GM23338 (cell line): ENCODE data around the gene OR52E5. TPM values are rescaled to one million over a fixed set of nuclear protein-coding genes. Genes with fewer than 3 reads are reported as not detected.
A peak's percentile ranks its signal among the peaks of the same experiment; 100 is the strongest.

Source experiments
- ATAC-seq: fragments of 200-7000 bp; cut with Tn5 transposase; 3 replicates; pipeline ENCODE4 v1.9.1; 2020
- DNase-seq: peaks from one replicate; pipeline ENCODE4 v3.0.0-alpha.2; 2015; ENCODE audit warnings: low spot score
- H2AFZ ChIP-seq: fragments of 200-600 bp; sonication (generic); 2 replicates; pipeline ENCODE4 v1.8.0; 2016; ENCODE audit warnings: antibody characterized with exemption, mild to moderate bottlenecking, moderate library complexity
- H3F3A ChIP-seq: fragments of 200-600 bp; sonication (generic); replicated peaks from 2 replicates; pipeline ENCODE4 v1.8.0; 2017; ENCODE audit warnings: antibody characterized with exemption, mixed run types, low read depth
- H3K27ac ChIP-seq: fragments of 200-600 bp; sonication (generic); 2 replicates; pipeline ENCODE4 v1.6.1; 2016; ENCODE audit warnings: low read depth
- H3K27me3 ChIP-seq: fragments of 200-600 bp; sonication (generic); 2 replicates; pipeline ENCODE4 v1.8.0; 2016; ENCODE audit warnings: mild to moderate bottlenecking, mixed run types, moderate library complexity; ENCODE audit not compliant: insufficient read depth
- H3K36me3 ChIP-seq: fragments of 200-600 bp; sonication (generic); 2 replicates; pipeline ENCODE4 v1.8.0; 2016; ENCODE audit warnings: mild to moderate bottlenecking; ENCODE audit not compliant: insufficient read depth
- H3K4me1 ChIP-seq: fragments of 200-600 bp; sonication (generic); 2 replicates; pipeline ENCODE4 v1.8.0; 2016; ENCODE audit warnings: mild to moderate bottlenecking, moderate library complexity; ENCODE audit not compliant: insufficient read depth
- H3K4me2 ChIP-seq: fragments of 200-600 bp; sonication (generic); 2 replicates; pipeline ENCODE4 v1.7.1; 2017; ENCODE audit warnings: mixed run types
- H3K4me3 ChIP-seq: fragments of 200-600 bp; sonication (generic); 2 replicates; pipeline ENCODE4 v1.6.1; 2016; ENCODE audit warnings: mixed run types
- H3K79me2 ChIP-seq: fragments of 200-600 bp; sonication (generic); replicated peaks from 2 replicates; pipeline ENCODE4 v1.8.0; 2017; ENCODE audit warnings: mild to moderate bottlenecking; ENCODE audit not compliant: insufficient read depth
- H3K9me2 ChIP-seq: fragments of 200-600 bp; sonication (generic); 2 replicates; pipeline ENCODE4 v1.8.0; 2017; ENCODE audit not compliant: insufficient read depth
- H4K20me1 ChIP-seq: fragments of 200-600 bp; sonication (generic); replicated peaks from 2 replicates; pipeline ENCODE4 v1.8.0; 2017; ENCODE audit warnings: mild to moderate bottlenecking; ENCODE audit not compliant: insufficient read depth
- H3K27ac Mint-ChIP-seq: 2 replicates; pipeline ENCODE4 v1.8.0; 2020; ENCODE audit warnings: inconsistent platforms, mild to moderate bottlenecking, moderate library complexity, mixed read lengths
- H3K27me3 Mint-ChIP-seq: 3 replicates; pipeline ENCODE4 v1.8.0; 2022; ENCODE audit warnings: low read depth, mild to moderate bottlenecking, moderate library complexity, mixed read lengths, inconsistent platforms; ENCODE audit not compliant: insufficient read depth, poor library complexity
- H3K36me3 Mint-ChIP-seq: 3 replicates; pipeline ENCODE4 v1.8.0; 2021; ENCODE audit warnings: low read depth, mild to moderate bottlenecking, inconsistent platforms, moderate library complexity, mixed read lengths
- H3K4me1 Mint-ChIP-seq: 3 replicates; pipeline ENCODE4 v1.8.0; 2020; ENCODE audit warnings: mild to moderate bottlenecking, inconsistent platforms, mixed read lengths
- H3K4me3 Mint-ChIP-seq: 3 replicates; pipeline ENCODE4 v1.8.0; 2021; ENCODE audit warnings: moderate library complexity, mild to moderate bottlenecking, inconsistent platforms, mixed read lengths
- H3K9me3 Mint-ChIP-seq: 3 replicates; pipeline ENCODE4 v1.8.0; 2020; ENCODE audit warnings: moderate library complexity, mild to moderate bottlenecking, inconsistent platforms, mixed read lengths
- CREB1 ChIP-seq: fragments of 250-450 bp; sonication (Bioruptor Pico); IDR thresholded peaks from 2 replicates; pipeline ENCODE4 v1.5.0; 2020; ENCODE audit warnings: low read depth, mild to moderate bottlenecking, moderate library complexity
- ETS1 ChIP-seq: IDR thresholded peaks from 2 replicates; pipeline ENCODE4 v1.6.1; 2016; ENCODE audit warnings: antibody characterized with exemption
- EZH2 ChIP-seq: fragments of 200-600 bp; sonication (generic); IDR thresholded peaks from one replicate; pipeline ENCODE4 v1.8.0; 2017; ENCODE audit warnings: antibody characterized with exemption, mild to moderate bottlenecking, low read depth; ENCODE audit not compliant: unreplicated experiment
- EZH2phosphoT487 ChIP-seq: fragments of 200-600 bp; sonication (generic); IDR thresholded peaks from one replicate; pipeline ENCODE4 v1.8.1; 2018; ENCODE audit warnings: antibody characterized with exemption; ENCODE audit not compliant: unreplicated experiment
- JUNB ChIP-seq: IDR thresholded peaks from one replicate; pipeline ENCODE4 v1.6.1; 2016; ENCODE audit warnings: antibody characterized with exemption; ENCODE audit not compliant: unreplicated experiment
- NANOG ChIP-seq: IDR thresholded peaks from 2 replicates; pipeline ENCODE4 v1.6.1; 2016; ENCODE audit warnings: antibody characterized with exemption, borderline replicate concordance
- POLR2AphosphoS5 ChIP-seq: IDR thresholded peaks from 2 replicates; pipeline ENCODE4 v1.6.1; 2016; ENCODE audit warnings: antibody characterized with exemption, low read depth
- REST ChIP-seq: IDR thresholded peaks from one replicate; pipeline ENCODE4 v1.6.1; 2018; ENCODE audit warnings: antibody characterized with exemption; ENCODE audit not compliant: unreplicated experiment
- STAT1 ChIP-seq: IDR thresholded peaks from one replicate; pipeline ENCODE4 v1.6.1; 2016; ENCODE audit warnings: antibody characterized with exemption; ENCODE audit not compliant: unreplicated experiment
- ZNF114 ChIP-seq: fragments of 250-450 bp; sonication (Bioruptor Pico); IDR thresholded peaks from 2 replicates; pipeline ENCODE4 v1.5.0; 2020; ENCODE audit warnings: mild to moderate bottlenecking, moderate library complexity
- polyA plus RNA-seq: library from polyadenylated mRNA; unstranded; fragments of >200 nt; fragmentation: Nextera tagmentation; extraction: Ambion mirVana; gene quantifications from 2 replicates; pipeline ENCODE4 v1.2.1, GENCODE V29; 2016
- total RNA-seq: library from RNA; depleted of rRNA; stranded (reverse); fragments of >200 nt; shearing (Covaris generic); gene quantifications from 2 replicates; pipeline ENCODE4 v1.2.3, GENCODE V29; 2014

The OR52E5 gene
- total and polyA plus RNA-seq, 2 experiments from 2014 or later: not detected

GRCh38 chr11:5923427-5923776 is 30.4 kb downstream of the OR52E5 start:
- no peaks in the 10 kb centered on the region for H3F3A ChIP-seq
- H3K4me1 Mint-ChIP-seq: no peaks in the 10 kb centered on the region
- no peaks in the 10 kb centered on the region for H3K27me3 Mint-ChIP-seq
- no peak overlapping the region for H2AFZ ChIP-seq
- no peak overlapping the region for H3K4me3 ChIP-seq
- no peaks in the 10 kb centered on the region for H3K79me2 ChIP-seq
- H3K4me2 ChIP-seq: no peak overlapping the region
- H3K9me2 ChIP-seq: no peaks in the 10 kb centered on the region; the same call in 1 of the 2 replicates
- no peaks in the 10 kb centered on the region for H4K20me1 ChIP-seq
- no peak overlapping the region for H3K4me3 Mint-ChIP-seq
- no peaks in the 10 kb centered on the region for H3K4me1 ChIP-seq
- H3K27ac Mint-ChIP-seq: peak overlapping the region; percentile 65; the same call in 1 of the 2 replicates
- H3K36me3 ChIP-seq: no peaks in the 10 kb centered on the region
- no peak for TF ChIP-seq NANOG
- no peak for TF ChIP-seq POLR2AphosphoS5
- TF ChIP-seq EZH2phosphoT487: no peak
- no peak for TF ChIP-seq STAT1
- no peak for TF ChIP-seq JUNB
- TF ChIP-seq REST: no peak
- no peak for TF ChIP-seq ZNF114
- ATAC-seq: no peak
- H3K27ac ChIP-seq: no peak overlapping the region
- peaks cover 27% of the 10 kb centered on the region for H3K9me3 Mint-ChIP-seq
- no peaks in the 10 kb centered on the region for H3K27me3 ChIP-seq
- H3K36me3 Mint-ChIP-seq: peaks cover 15% of the 10 kb centered on the region
- no peak for DNase-seq

- H3K36me3 Mint-ChIP-seq: peaks cover 15% of the 10 kb centered on the region
- no peak overlapping the region for H3K4me3 Mint-ChIP-seq
- H3K4me3 ChIP-seq: no peak overlapping the region
- no peaks in the 10 kb centered on the region for H3F3A ChIP-seq
- no peaks in the 10 kb centered on the region for H3K36me3 ChIP-seq
- peaks cover under 1% of the 10 kb centered on the region for H3K27me3 Mint-ChIP-seq
- ATAC-seq: no peak
- H3K27ac ChIP-seq: no peak overlapping the region
- TF ChIP-seq ZNF114 (no peak), EZH2 (no peak), REST (no peak), ETS1 (no peak), CREB1 (CRISPR knock-in tag) (no peak)
- H4K20me1 ChIP-seq: no peaks in the 10 kb centered on the region
- H3K27ac Mint-ChIP-seq: peak overlapping the region; percentile 65; the same call in 1 of the 2 replicates
- no peaks in the 10 kb centered on the region for H3K27me3 ChIP-seq
- no peaks in the 10 kb centered on the region; the same call in 1 of the 2 replicates for H3K9me2 ChIP-seq
- H3K9me3 Mint-ChIP-seq: peaks cover 27% of the 10 kb centered on the region
- no peak overlapping the region for H3K4me2 ChIP-seq
- no peaks in the 10 kb centered on the region for H3K4me1 Mint-ChIP-seq
- DNase-seq: no peak
- H3K79me2 ChIP-seq: no peaks in the 10 kb centered on the region
- no peaks in the 10 kb centered on the region for H3K4me1 ChIP-seq
- H2AFZ ChIP-seq: no peak overlapping the region
Observed at GRCh38 chr11:5923794-5924193, 30.8 kb downstream of the OR52E5 start.
